NCI-H2196 treated with DMSO at 0.1 percent for 48 hours (cell line): Measurements from ENCODE around the gene SIPA1.
A peak's percentile ranks its signal among the peaks of the same experiment; 100 is the strongest.
"Not testable (repeated sequence)": the region's sequence is repeated elsewhere in the genome, so short reads cannot be mapped to it uniquely, and the experiment has no call there.

Source experiments
- DNase-seq: peaks from one replicate; lab custom pipeline; 2025; ENCODE audit not compliant: unreplicated experiment; lab: John Stamatoyannopoulos, UW

Gene SIPA1

GRCh38 chr11:65623852-65624616, 13.9 kb upstream of the SIPA1 start:
- no peak for DNase-seq

GRCh38 chr11:65624931-65625627, 12.8 kb upstream of the SIPA1 start:
- DNase-seq, result no peak

- DNase-seq, result peak; percentile 19
These were observed 12.1 kb upstream of the SIPA1 start for GRCh38 chr11:65625628-65626342.

- DNase-seq, result no peak
These were observed 10.7 kb upstream of the SIPA1 start for GRCh38 chr11:65627202-65627601.

- DNase-seq, result no peak
These were observed 8.3 kb upstream of the SIPA1 start for GRCh38 chr11:65629579-65629978.

GRCh38 chr11:65630215-65630614, 7.7 kb upstream of the SIPA1 start:
- no peak for DNase-seq

GRCh38 chr11:65633390-65634108, 4.4 kb upstream of the SIPA1 start:
- DNase-seq, result no peak

GRCh38 chr11:65634109-65634436, 3.8 kb upstream of the SIPA1 start:
- no peak for DNase-seq

- no peak for DNase-seq
These were observed 3.5 kb upstream of the SIPA1 start for GRCh38 chr11:65634440-65634839.

- DNase-seq, result no peak
These were observed 2.8 kb upstream of the SIPA1 start for GRCh38 chr11:65634905-65635731.

GRCh38 chr11:65636108-65637031, 1.5 kb upstream of the SIPA1 start:
- no peak for DNase-seq

- no peak for DNase-seq
These were observed 806 bp upstream of the SIPA1 start for GRCh38 chr11:65637032-65637557.

GRCh38 chr11:65639228-65639597, 1.3 kb downstream of the SIPA1 start:
- not testable (repeated sequence) for DNase-seq

GRCh38 chr11:65639623-65640482, 2.0 kb downstream of the SIPA1 start:
- no peak for DNase-seq

- no peak for DNase-seq
These were observed 2.8 kb downstream of the SIPA1 start for GRCh38 chr11:65640483-65641296.

GRCh38 chr11:65641297-65642013, 3.6 kb downstream of the SIPA1 start:
- no peak for DNase-seq
